Stimulated activated CD8-positive, alpha-beta memory T cell treated with anti-CD3 and anti-CD28 coated beads, Interleukin-12 subunit alpha, Interleukin-12 subunit beta, amount 100 ng/mL, for 24 hours (primary cell): ENCODE results near the gene RBX1.
"Not testable (repeated sequence)": the region's sequence is repeated elsewhere in the genome, so short reads cannot be mapped to it uniquely, and the experiment has no call there.

ENCODE experiments used
- DNase-seq: peaks from one replicate; pipeline ENCODE4 v3.0.0-alpha.2; 2020; ENCODE audit errors: extremely low read depth

RBX1 gene

GRCh38 chr22:40950962-40951794, at the start of gene RBX1:
Gene RBX1 (plus strand): TSS chr22:40951378. CDS start chr22:40951399, 21 bp downstream.
- peak; percentile 97 for DNase-seq

GRCh38 chr22:40904101-40904500, 47.1 kb upstream of the RBX1 start:
- no peak for DNase-seq

GRCh38 chr22:40908895-40909294, 42.3 kb upstream of the RBX1 start:
- no peak for DNase-seq

GRCh38 chr22:40911772-40912171, 39.4 kb upstream of the RBX1 start:
- no peak for DNase-seq

GRCh38 chr22:40912987-40913386, 38.2 kb upstream of the RBX1 start:
- not testable (repeated sequence) for DNase-seq

GRCh38 chr22:40919446-40919845, 31.7 kb upstream of the RBX1 start:
- no peak for DNase-seq

- no peak for DNase-seq
Measured at GRCh38 chr22:40920526-40920925, 30.7 kb upstream of the RBX1 start.

GRCh38 chr22:40922484-40923303, 28.5 kb upstream of the RBX1 start:
- no peak for DNase-seq

- no peak for DNase-seq
Measured at GRCh38 chr22:40928657-40929056, 22.5 kb upstream of the RBX1 start.

- no peak for DNase-seq
Measured at GRCh38 chr22:40932396-40932795, 18.8 kb upstream of the RBX1 start.

- no peak for DNase-seq
Measured at GRCh38 chr22:40939202-40939601, 12.0 kb upstream of the RBX1 start.

GRCh38 chr22:40951795-40952605, 822 bp downstream of the RBX1 start:
- no peak for DNase-seq

GRCh38 chr22:40953471-40953870, 2.3 kb downstream of the RBX1 start:
- DNase-seq: no peak

GRCh38 chr22:40954113-40954512, 2.9 kb downstream of the RBX1 start:
- DNase-seq: no peak

- DNase-seq: no peak
Measured at GRCh38 chr22:40955571-40955970, 4.4 kb downstream of the RBX1 start.

GRCh38 chr22:40957601-40958000, 6.4 kb downstream of the RBX1 start:
- no peak for DNase-seq

GRCh38 chr22:40958299-40958698, 7.1 kb downstream of the RBX1 start:
- DNase-seq: no peak

- DNase-seq: no peak
Measured at GRCh38 chr22:40960145-40960544, 9.0 kb downstream of the RBX1 start.

GRCh38 chr22:40965936-40966725, 15.0 kb downstream of the RBX1 start:
- no peak for DNase-seq

- DNase-seq: no peak
Measured at GRCh38 chr22:40966726-40967085, 15.5 kb downstream of the RBX1 start.

GRCh38 chr22:40967111-40967760, 16.1 kb downstream of the RBX1 start:
- DNase-seq: no peak
